HG03196 (cell line): ENCODE data around the gene ALPK3.
"Not testable (repeated sequence)": the region's sequence is repeated elsewhere in the genome, so short reads cannot be mapped to it uniquely, and the experiment has no call there.

Experiments
- ATAC-seq: cut with Tn5 transposase; IDR thresholded peaks from one replicate; pipeline ENCODE4 v1.9.1; 2021; ENCODE audit not compliant: unreplicated experiment

The ALPK3 gene

GRCh38 chr15:84844964-84845363 lies 27.8 kb downstream of the ALPK3 start:
- ATAC-seq, result no peak

- ATAC-seq, result not testable (repeated sequence)
These were observed 28.5 kb downstream of the ALPK3 start for GRCh38 chr15:84845631-84846030.

- no peak for ATAC-seq
These were observed 29.1 kb downstream of the ALPK3 start for GRCh38 chr15:84846269-84846668.

GRCh38 chr15:84847382-84847781 lies 30.2 kb downstream of the ALPK3 start:
- no peak for ATAC-seq

GRCh38 chr15:84852212-84852611 lies 35.1 kb downstream of the ALPK3 start:
- ATAC-seq, result no peak

GRCh38 chr15:84855136-84855535 lies 38.0 kb downstream of the ALPK3 start:
- ATAC-seq, result no peak

- no peak for ATAC-seq
These were observed 38.6 kb downstream of the ALPK3 start for GRCh38 chr15:84855765-84856164.

- no peak for ATAC-seq
These were observed 39.7 kb downstream of the ALPK3 start for GRCh38 chr15:84856731-84857417.

- ATAC-seq, result no peak
These were observed 40.4 kb downstream of the ALPK3 start for GRCh38 chr15:84857418-84858004.

- ATAC-seq, result no peak
These were observed 41.1 kb downstream of the ALPK3 start for GRCh38 chr15:84858231-84858630.

GRCh38 chr15:84859144-84859543 lies 42.0 kb downstream of the ALPK3 start:
- no peak for ATAC-seq

GRCh38 chr15:84859651-84860050 lies 42.5 kb downstream of the ALPK3 start:
- no peak for ATAC-seq

- no peak for ATAC-seq
These were observed 44.6 kb downstream of the ALPK3 start for GRCh38 chr15:84861781-84862180.

- no peak for ATAC-seq
These were observed 45.2 kb downstream of the ALPK3 start for GRCh38 chr15:84862214-84862975.

- no peak for ATAC-seq
These were observed 46.6 kb downstream of the ALPK3 start for GRCh38 chr15:84863565-84864443.

GRCh38 chr15:84864444-84864795 lies 47.3 kb downstream of the ALPK3 start:
- no peak for ATAC-seq

- ATAC-seq, result no peak
These were observed 48.0 kb downstream of the ALPK3 start for GRCh38 chr15:84865074-84865569.

- ATAC-seq, result no peak
These were observed 51.1 kb downstream of the ALPK3 start for GRCh38 chr15:84868037-84868880.

GRCh38 chr15:84869510-84869909 lies 52.4 kb downstream of the ALPK3 start:
- no peak for ATAC-seq

GRCh38 chr15:84871428-84871985 lies 54.4 kb downstream of the ALPK3 start:
- no peak for ATAC-seq
